Measurements from ENCODE around the gene FBXW8.

FBXW8 gene

GRCh38 chr12:116926283-116927243 lies 15.8 kb downstream of the FBXW8 start:
- DNase-seq = no peak

- no peak for DNase-seq
These were observed 16.6 kb downstream of the FBXW8 start for GRCh38 chr12:116927244-116927940.

- DNase-seq = no peak
These were observed 17.8 kb downstream of the FBXW8 start for GRCh38 chr12:116928504-116928903.

- DNase-seq = no peak
These were observed 19.1 kb downstream of the FBXW8 start for GRCh38 chr12:116929885-116930284.

- DNase-seq = peak; percentile 34 to 41
These were observed 20.9 kb downstream of the FBXW8 start for GRCh38 chr12:116931665-116932064.

GRCh38 chr12:116933091-116933490 lies 22.3 kb downstream of the FBXW8 start:
- DNase-seq = no peak

- DNase-seq = no peak
These were observed 22.9 kb downstream of the FBXW8 start for GRCh38 chr12:116933512-116934246.

GRCh38 chr12:116934908-116935705 lies 24.4 kb downstream of the FBXW8 start:
- peak; percentile 31 to 32 for DNase-seq

GRCh38 chr12:116937640-116938039 lies 26.9 kb downstream of the FBXW8 start:
- no peak for DNase-seq

- DNase-seq = no peak
These were observed 29.0 kb downstream of the FBXW8 start for GRCh38 chr12:116939734-116940133.

GRCh38 chr12:116941188-116941587 lies 30.4 kb downstream of the FBXW8 start:
- DNase-seq = no peak

GRCh38 chr12:116943419-116944372 lies 32.9 kb downstream of the FBXW8 start:
- no peak for DNase-seq

GRCh38 chr12:116945886-116946550 lies 35.3 kb downstream of the FBXW8 start:
- DNase-seq = no peak

- DNase-seq = no peak
These were observed 37.5 kb downstream of the FBXW8 start for GRCh38 chr12:116948298-116948697.

- no peak for DNase-seq
These were observed 40.0 kb downstream of the FBXW8 start for GRCh38 chr12:116950628-116951325.

- DNase-seq = no peak
These were observed 44.1 kb downstream of the FBXW8 start for GRCh38 chr12:116954710-116955381.

- no peak for DNase-seq
These were observed 44.8 kb downstream of the FBXW8 start for GRCh38 chr12:116955382-116956021.

GRCh38 chr12:116958402-116959197 lies 47.9 kb downstream of the FBXW8 start:
- no peak for DNase-seq
